ENCODE results near the gene PSMA3.

DNA sequence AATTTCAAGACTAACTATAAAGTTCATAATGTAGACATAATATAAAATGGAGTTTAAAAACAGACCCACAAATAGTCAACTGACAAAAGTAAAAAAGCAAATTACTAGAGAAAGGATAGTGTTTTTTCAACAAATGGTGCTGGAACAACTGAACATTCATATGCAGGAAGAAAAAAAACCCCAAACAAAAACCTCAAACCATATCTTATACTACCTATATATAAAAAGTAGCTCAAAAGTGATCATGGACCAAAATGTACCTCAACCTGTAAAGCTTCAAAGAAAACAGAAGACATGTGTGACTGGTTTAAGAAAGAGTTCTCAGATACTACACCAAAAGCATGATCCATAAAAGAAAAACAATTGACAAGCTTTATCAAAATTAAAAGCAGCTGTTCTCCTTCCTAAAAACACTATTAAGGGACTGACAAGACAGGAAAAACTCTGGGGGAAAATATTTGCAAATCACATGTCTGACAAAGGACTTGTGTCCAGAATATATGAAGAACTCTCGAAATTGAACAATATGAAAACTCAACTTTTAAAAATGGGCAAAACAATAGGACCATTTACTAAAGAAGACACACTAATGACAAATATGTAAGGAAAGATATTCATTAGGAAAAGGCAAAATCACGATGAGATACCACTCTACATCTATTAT is 31.0 kb downstream of the PSMA3 start:
- TF ChIP-seq, protein P1, sequence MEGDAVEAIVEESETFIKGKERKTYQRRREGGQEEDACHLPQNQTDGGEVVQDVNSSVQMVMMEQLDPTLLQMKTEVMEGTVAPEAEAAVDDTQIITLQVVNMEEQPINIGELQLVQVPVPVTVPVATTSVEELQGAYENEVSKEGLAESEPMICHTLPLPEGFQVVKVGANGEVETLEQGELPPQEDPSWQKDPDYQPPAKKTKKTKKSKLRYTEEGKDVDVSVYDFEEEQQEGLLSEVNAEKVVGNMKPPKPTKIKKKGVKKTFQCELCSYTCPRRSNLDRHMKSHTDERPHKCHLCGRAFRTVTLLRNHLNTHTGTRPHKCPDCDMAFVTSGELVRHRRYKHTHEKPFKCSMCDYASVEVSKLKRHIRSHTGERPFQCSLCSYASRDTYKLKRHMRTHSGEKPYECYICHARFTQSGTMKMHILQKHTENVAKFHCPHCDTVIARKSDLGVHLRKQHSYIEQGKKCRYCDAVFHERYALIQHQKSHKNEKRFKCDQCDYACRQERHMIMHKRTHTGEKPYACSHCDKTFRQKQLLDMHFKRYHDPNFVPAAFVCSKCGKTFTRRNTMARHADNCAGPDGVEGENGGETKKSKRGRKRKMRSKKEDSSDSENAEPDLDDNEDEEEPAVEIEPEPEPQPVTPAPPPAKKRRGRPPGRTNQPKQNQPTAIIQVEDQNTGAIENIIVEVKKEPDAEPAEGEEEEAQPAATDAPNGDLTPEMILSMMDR (IDR thresholded peaks at IDR 0.05) = no peak
- TF ChIP-seq POLR2A (IDR thresholded peaks at IDR 0.05) = no peak
